ES-I3 (cell line): ENCODE measurements around the gene TSPAN18.

Source experiments
- H3K36me3 ChIP-seq: 2 replicates; pipeline ENCODE4 v1.6.1; 2013; ENCODE audit warnings: mild to moderate bottlenecking, low read length, control low read depth, moderate library complexity; ENCODE audit not compliant: insufficient read depth
- H3K4me1 ChIP-seq: 2 replicates; pipeline ENCODE4 v1.6.1; 2013; ENCODE audit warnings: mild to moderate bottlenecking, control low read depth, low read length; ENCODE audit not compliant: insufficient read depth
- H3K9ac ChIP-seq: 2 replicates; pipeline ENCODE4 v1.6.1; 2013; ENCODE audit warnings: low read depth, mild to moderate bottlenecking, low read length, moderate library complexity
- H3K9me3 ChIP-seq: 2 replicates; pipeline ENCODE4 v1.6.1; 2013; ENCODE audit warnings: mild to moderate bottlenecking, low read length, moderate library complexity; ENCODE audit not compliant: control insufficient read depth, insufficient read depth

TSPAN18 gene

GRCh38 chr11:44880953-44881352 lies 154.2 kb downstream of the TSPAN18 start:
- Histone ChIP-seq H3K4me1 (peaks cover 39% of the 10 kb centered on the region), H3K9me3 (no peaks in the 10 kb centered on the region), H3K9ac (no peak overlapping the region), H3K36me3 (no peaks in the 10 kb centered on the region)

GRCh38 chr11:44883277-44883676 lies 156.5 kb downstream of the TSPAN18 start:
- Histone ChIP-seq H3K4me1 (peaks cover 30% of the 10 kb centered on the region), H3K9ac (no peak overlapping the region), H3K9me3 (no peaks in the 10 kb centered on the region), H3K36me3 (no peaks in the 10 kb centered on the region)

- no peaks in the 10 kb centered on the region for H3K9me3 ChIP-seq
- H3K9ac ChIP-seq, result no peak overlapping the region
- no peaks in the 10 kb centered on the region for H3K36me3 ChIP-seq
- H3K4me1 ChIP-seq, result peaks cover 22% of the 10 kb centered on the region; the same call in 1 of the 2 replicates
These were observed 157.3 kb downstream of the TSPAN18 start for GRCh38 chr11:44884056-44884455.

GRCh38 chr11:44885065-44885810 lies 158.5 kb downstream of the TSPAN18 start:
- no peaks in the 10 kb centered on the region for H3K36me3 ChIP-seq
- H3K9me3 ChIP-seq, result no peaks in the 10 kb centered on the region

GRCh38 chr11:44885919-44886789 lies 159.4 kb downstream of the TSPAN18 start:
- H3K9ac ChIP-seq, result no peak overlapping the region
- H3K4me1 ChIP-seq, result peaks cover 21% of the 10 kb centered on the region; the same call in 1 of the 2 replicates
- H3K9me3 ChIP-seq, result no peaks in the 10 kb centered on the region
- no peaks in the 10 kb centered on the region for H3K36me3 ChIP-seq

More at GRCh38 chr11:44885065-44885810, 158.5 kb downstream of the TSPAN18 start:
- no peak overlapping the region for H3K9ac ChIP-seq
- peaks cover 21% of the 10 kb centered on the region; the same call in 1 of the 2 replicates for H3K4me1 ChIP-seq

GRCh38 chr11:44886790-44887140 lies 160.0 kb downstream of the TSPAN18 start:
- Histone ChIP-seq H3K9me3 (no peaks in the 10 kb centered on the region), H3K9ac (no peak overlapping the region), H3K36me3 (no peaks in the 10 kb centered on the region), H3K4me1 (peaks cover 26% of the 10 kb centered on the region)

- Histone ChIP-seq H3K36me3 (no peaks in the 10 kb centered on the region), H3K4me1 (peaks cover 32% of the 10 kb centered on the region), H3K9ac (no peak overlapping the region), H3K9me3 (no peaks in the 10 kb centered on the region)
These were observed 160.9 kb downstream of the TSPAN18 start for GRCh38 chr11:44887636-44888035.

GRCh38 chr11:44889266-44889665 lies 162.5 kb downstream of the TSPAN18 start:
- H3K4me1 ChIP-seq, result peaks cover 30% of the 10 kb centered on the region
- no peak overlapping the region for H3K9ac ChIP-seq
- no peaks in the 10 kb centered on the region for H3K36me3 ChIP-seq
- H3K9me3 ChIP-seq, result no peaks in the 10 kb centered on the region

GRCh38 chr11:44892843-44893242 lies 166.1 kb downstream of the TSPAN18 start:
- no peak overlapping the region for H3K9ac ChIP-seq
- H3K4me1 ChIP-seq, result peaks cover 11% of the 10 kb centered on the region
- no peaks in the 10 kb centered on the region for H3K9me3 ChIP-seq
- H3K36me3 ChIP-seq, result no peaks in the 10 kb centered on the region

GRCh38 chr11:44893308-44893822 lies 166.6 kb downstream of the TSPAN18 start:
- 0 out of 2 replicates have a peak, but pooled peaks cover 2% of the 10 kb centered on the region for H3K9me3 ChIP-seq
- peaks cover 11% of the 10 kb centered on the region for H3K4me1 ChIP-seq
- no peak overlapping the region for H3K9ac ChIP-seq
- no peaks in the 10 kb centered on the region for H3K36me3 ChIP-seq

- Histone ChIP-seq H3K4me1 (peaks cover 11% of the 10 kb centered on the region), H3K9me3 (0 out of 2 replicates have a peak, but pooled peaks cover 2% of the 10 kb centered on the region), H3K36me3 (no peaks in the 10 kb centered on the region), H3K9ac (no peak overlapping the region)
These were observed 167.3 kb downstream of the TSPAN18 start for GRCh38 chr11:44893846-44894617.

- Histone ChIP-seq H3K9ac (no peak overlapping the region), H3K36me3 (no peaks in the 10 kb centered on the region), H3K4me1 (no peaks in the 10 kb centered on the region; the same call in 1 of the 2 replicates), H3K9me3 (0 out of 2 replicates have a peak, but pooled peaks cover 2% of the 10 kb centered on the region)
These were observed 173.2 kb downstream of the TSPAN18 start for GRCh38 chr11:44899959-44900358.

- H3K9ac ChIP-seq, result no peak overlapping the region
- H3K36me3 ChIP-seq, result no peaks in the 10 kb centered on the region
- H3K9me3 ChIP-seq, result 0 out of 2 replicates have a peak, but pooled peaks cover 2% of the 10 kb centered on the region
- H3K4me1 ChIP-seq, result peaks cover 8% of the 10 kb centered on the region
These were observed 174.4 kb downstream of the TSPAN18 start for GRCh38 chr11:44901120-44901633.

- H3K9me3 ChIP-seq, result 0 out of 2 replicates have a peak, but pooled peaks cover 2% of the 10 kb centered on the region
- H3K36me3 ChIP-seq, result no peaks in the 10 kb centered on the region
- H3K9ac ChIP-seq, result no peak overlapping the region
- peaks cover 10% of the 10 kb centered on the region for H3K4me1 ChIP-seq
These were observed 175.0 kb downstream of the TSPAN18 start for GRCh38 chr11:44901786-44902185.
